Endothelial cell of umbilical vein (primary cell): ENCODE results near the gene SLC25A43. TPM values are rescaled to one million over a fixed set of nuclear protein-coding genes. Genes with fewer than 3 reads are reported as not detected.

Source experiments
- BruUV-seq: library from RNA; stranded (reverse); fragments of 400-500 nt; replicated peaks from 2 replicates; lab custom pipeline; 2021; lab: Mats Ljungman, UMichigan
- CTCF ChIA-PET: fragments of 300-600, 350-600 bp; sonication (Branson Sonifier 250); formaldehyde crosslinking; loops from one replicate; lab custom pipeline; 2021; ENCODE audit warnings: antibody characterized with exemption, inconsistent platforms; lab: Charles Lee
- POLR2A ChIA-PET: fragments of 300-600, 350-600 bp; sonication (Branson Sonifier 250); formaldehyde crosslinking; loops from one replicate; lab custom pipeline; 2021; ENCODE audit warnings: antibody characterized with exemption, inconsistent platforms; lab: Charles Lee
- DNase-seq: peaks from one replicate; pipeline ENCODE4 v3.0.0-alpha.2; 2011; ENCODE audit warnings: low read depth, low spot score
- FAIRE-seq: peaks from 2 replicates; lab custom pipeline; 2011; peaks lifted over from hg19 to GRCh38; lab: Jason Lieb, UNC
- H2AFZ ChIP-seq: 2 replicates; pipeline ENCODE4 v1.6.0; 2012; ENCODE audit warnings: low read depth, low read length, control low read depth, inconsistent platforms
- H3K27ac ChIP-seq: 2 replicates; pipeline ENCODE4 v1.5.1; 2011; ENCODE audit warnings: low read depth, mild to moderate bottlenecking, control low read depth, low read length, moderate library complexity; ENCODE audit not compliant: insufficient read depth
- H3K27me3 ChIP-seq, 2 experiments: 2 replicates each; pipeline versions ENCODE4 v1.6.0 to v1.6.1; 2011; ENCODE audit warnings: low read length in 2 of 2, mixed read lengths in 1 of 2; ENCODE audit not compliant: control insufficient read depth in 2 of 2, insufficient read depth in 2 of 2
- H3K36me3 ChIP-seq, 2 experiments: 2 replicates in 1 of 2; 3 replicates in 1 of 2; pipeline ENCODE4 v1.5.1; 2011; ENCODE audit warnings: low read length in 2 of 2, mild to moderate bottlenecking in 1 of 2, moderate library complexity in 1 of 2; ENCODE audit not compliant: control insufficient read depth in 2 of 2, insufficient read depth in 2 of 2; ENCODE audit errors: extremely low read depth in 1 of 2
- H3K4me1 ChIP-seq: 3 replicates; pipeline ENCODE4 v1.5.1; 2011; ENCODE audit warnings: mild to moderate bottlenecking, low read length; ENCODE audit not compliant: control insufficient read depth, insufficient read depth; ENCODE audit errors: extremely low read depth
- H3K4me2 ChIP-seq: 2 replicates; pipeline ENCODE4 v1.6.1; 2011; ENCODE audit warnings: low read length, control low read depth, mixed read lengths; ENCODE audit not compliant: insufficient read depth
- H3K4me3 ChIP-seq, 3 experiments: fragments of 200-600 bp in 1 of 3; sonication (generic), shearing (Covaris generic) in 1 of 3; replicated peaks in 1 of 3; 2 replicates each; pipeline ENCODE4 v1.5.1; 2011 to 2016; ENCODE audit warnings: control low read depth in 3 of 3, low read length in 3 of 3, mild to moderate bottlenecking in 2 of 3, inconsistent platforms in 1 of 3, low read depth in 1 of 3, moderate library complexity in 1 of 3; ENCODE audit not compliant: insufficient read depth in 1 of 3
- H3K79me2 ChIP-seq: 2 replicates; pipeline ENCODE4 v1.6.0; 2012; ENCODE audit warnings: low read length, inconsistent platforms; ENCODE audit not compliant: control insufficient read depth, insufficient read depth
- H3K9ac ChIP-seq: replicated peaks from 2 replicates; pipeline ENCODE3; 2011; ENCODE audit warnings: low read length, control low read depth; ENCODE audit not compliant: insufficient read depth; ENCODE audit errors: extremely low read depth
- H3K9me1 ChIP-seq: replicated peaks from 3 replicates; pipeline ENCODE4 v1.6.0; 2011; ENCODE audit warnings: mild to moderate bottlenecking, low read length; ENCODE audit not compliant: control insufficient read depth, insufficient read depth; ENCODE audit errors: extremely low read depth
- H3K9me3 ChIP-seq: replicated peaks from 2 replicates; pipeline ENCODE4 v1.5.1; 2012; ENCODE audit warnings: low read length, inconsistent platforms; ENCODE audit not compliant: control insufficient read depth, insufficient read depth
- H4K20me1 ChIP-seq: replicated peaks from 2 replicates; pipeline ENCODE3; 2011; ENCODE audit warnings: mild to moderate bottlenecking, low read length; ENCODE audit not compliant: control insufficient read depth, insufficient read depth; ENCODE audit errors: extremely low read depth
- EZH2 ChIP-seq: IDR thresholded peaks from 2 replicates; pipeline ENCODE4 v1.6.1; 2012; ENCODE audit warnings: borderline replicate concordance, low read depth, mild to moderate bottlenecking, moderate library complexity, low read length, inconsistent platforms; ENCODE audit not compliant: severe bottlenecking
- FOS ChIP-seq: IDR thresholded peaks from 2 replicates; pipeline ENCODE4 v1.6.1; 2011; ENCODE audit warnings: mild to moderate bottlenecking, low read length, moderate library complexity, borderline replicate concordance; ENCODE audit not compliant: insufficient read depth
- GATA2 ChIP-seq: IDR thresholded peaks from 2 replicates; pipeline ENCODE4 v1.7.0; 2011; ENCODE audit warnings: low read depth, mild to moderate bottlenecking, moderate library complexity, mixed read lengths, low read length; ENCODE audit not compliant: insufficient read length, insufficient read depth
- JUN ChIP-seq: IDR thresholded peaks from 2 replicates; pipeline ENCODE4 v1.6.1; 2011; ENCODE audit warnings: borderline replicate concordance, low read depth; ENCODE audit not compliant: insufficient read length, insufficient read depth
- POLR2A ChIP-seq: IDR thresholded peaks from 2 replicates; pipeline ENCODE4 v1.6.1; 2012; ENCODE audit warnings: low read depth, mild to moderate bottlenecking, control low read depth, low read length
- dilution Hi-C: fragments of 300-500 bp; cut with MboI; formaldehyde crosslinking; loops from one replicate; pipeline ENCODE4 v1.15.0; 2019; ENCODE audit warnings: low sequenced_read_pairs; ENCODE audit not compliant: extremely low pct_ligation_motif_present
- intact Hi-C: fragments of 100-400 bp; cut with micrococcal nuclease; formaldehyde crosslinking; loops from one replicate; pipeline ENCODE4 v1.10.0; 2022
- polyA plus RNA-seq, 4 experiments: library from polyadenylated mRNA; depleted of rRNA in 3 of 4; stranded (reverse) in 3 of 4; unstranded in 1 of 4; fragments of >200 nt; gene quantifications; 2 replicates each; pipeline versions ENCODE4 v1.2.1 to v1.2.3, GENCODE V29; 2011 to 2012; ENCODE audit warnings: missing spikeins in 1 of 4
- total RNA-seq: library from RNA; stranded (reverse); gene quantifications from 2 replicates; pipeline ENCODE4 v1.2.3, GENCODE V29; 2021
- TF ChIP-seq, protein P1 (sequence below), 2 donors: IDR thresholded peaks; 1 replicate in 1 of 2; 2 replicates in 1 of 2; pipeline ENCODE4 v1.5.1; 2011; ENCODE audit warnings: low read length in 2 of 2, mild to moderate bottlenecking in 2 of 2, moderate library complexity in 2 of 2, control low read depth in 1 of 2, inconsistent platforms in 1 of 2, low read depth in 1 of 2; ENCODE audit not compliant: insufficient read depth in 1 of 2; ENCODE audit errors: extremely low read depth in 1 of 2
- TF ChIP-seq, protein P2 (sequence below): IDR thresholded peaks from 2 replicates; pipeline ENCODE4 v1.6.1; 2011; ENCODE audit not compliant: insufficient read depth, insufficient read length

SLC25A43 gene
- total and polyA plus RNA-seq, 2 donors (not counting 3 experiments of a cell fraction or from before 2014, with no cell fraction given): 7.2 to 11.5 TPM

DNA sequence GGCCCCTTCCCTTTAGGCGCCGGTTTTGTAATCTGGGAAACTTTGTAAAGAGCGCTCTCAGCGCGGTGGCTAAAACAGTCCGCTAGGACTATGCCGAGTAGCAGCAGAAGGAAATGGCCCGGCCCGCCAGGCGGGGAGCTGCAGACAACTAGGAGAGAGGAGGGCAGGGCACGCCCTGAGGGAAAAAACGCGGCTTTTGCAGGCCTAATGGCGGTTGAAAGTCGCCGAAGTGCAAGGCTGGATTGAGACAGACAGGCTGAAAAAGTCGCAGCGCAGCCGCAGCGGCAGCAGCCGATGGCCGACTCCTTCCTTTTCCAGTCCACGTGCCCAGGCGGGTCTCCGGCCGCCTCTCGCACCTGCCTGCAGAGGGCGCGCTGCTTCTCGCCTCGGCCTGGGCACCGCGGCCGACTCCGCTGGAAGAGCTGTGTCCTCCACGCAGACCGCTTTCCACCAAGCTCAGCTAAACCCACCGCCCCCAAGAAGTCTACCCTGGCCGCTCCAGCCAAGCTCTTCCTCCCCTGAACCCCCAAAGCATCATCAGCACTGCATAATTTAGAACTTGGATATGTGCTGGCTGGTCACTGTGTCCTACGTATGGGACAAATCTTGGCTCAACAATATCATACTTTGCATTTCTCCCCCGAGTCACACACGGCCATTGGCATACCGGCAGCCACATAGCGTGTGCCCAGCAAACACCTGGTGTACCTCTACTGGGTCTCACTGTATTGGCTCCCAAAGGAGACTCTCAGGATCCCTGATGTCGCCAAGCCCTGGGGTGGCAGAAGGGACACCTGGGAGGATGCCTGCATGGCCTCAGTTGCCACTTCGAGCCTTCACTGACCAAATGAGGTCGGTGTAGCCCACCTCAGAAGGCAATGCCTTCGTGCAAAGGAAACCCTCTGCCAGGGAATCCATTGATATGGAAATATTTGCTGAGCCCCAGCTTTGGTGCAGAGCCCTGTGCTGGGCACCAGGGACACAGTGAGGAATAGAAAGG lies 83.6 kb downstream of the SLC25A43 start:
- DNase-seq: peak; percentile 52
- Histone ChIP-seq H3K4me3 (peak overlapping the region in 2 of 3 experiments; percentile 36 to 37), H3K9me3 (no peaks in the 10 kb centered on the region), H3K9ac (peak overlapping the region; percentile 43), H4K20me1 (no peaks in the 10 kb centered on the region), H3K4me2 (peak overlapping the region; percentile 52), H2AFZ (peak overlapping the region; percentile 89), H3K79me2 (no peaks in the 10 kb centered on the region), H3K4me1 (no peaks in the 10 kb centered on the region), H3K9me1 (no peaks in the 10 kb centered on the region), H3K27me3 (no peaks in the 10 kb centered on the region), H3K27ac (no peak overlapping the region), H3K36me3 (no peaks in the 10 kb centered on the region)
- TF ChIP-seq FOS: no peak
- TF ChIP-seq, protein P1, sequence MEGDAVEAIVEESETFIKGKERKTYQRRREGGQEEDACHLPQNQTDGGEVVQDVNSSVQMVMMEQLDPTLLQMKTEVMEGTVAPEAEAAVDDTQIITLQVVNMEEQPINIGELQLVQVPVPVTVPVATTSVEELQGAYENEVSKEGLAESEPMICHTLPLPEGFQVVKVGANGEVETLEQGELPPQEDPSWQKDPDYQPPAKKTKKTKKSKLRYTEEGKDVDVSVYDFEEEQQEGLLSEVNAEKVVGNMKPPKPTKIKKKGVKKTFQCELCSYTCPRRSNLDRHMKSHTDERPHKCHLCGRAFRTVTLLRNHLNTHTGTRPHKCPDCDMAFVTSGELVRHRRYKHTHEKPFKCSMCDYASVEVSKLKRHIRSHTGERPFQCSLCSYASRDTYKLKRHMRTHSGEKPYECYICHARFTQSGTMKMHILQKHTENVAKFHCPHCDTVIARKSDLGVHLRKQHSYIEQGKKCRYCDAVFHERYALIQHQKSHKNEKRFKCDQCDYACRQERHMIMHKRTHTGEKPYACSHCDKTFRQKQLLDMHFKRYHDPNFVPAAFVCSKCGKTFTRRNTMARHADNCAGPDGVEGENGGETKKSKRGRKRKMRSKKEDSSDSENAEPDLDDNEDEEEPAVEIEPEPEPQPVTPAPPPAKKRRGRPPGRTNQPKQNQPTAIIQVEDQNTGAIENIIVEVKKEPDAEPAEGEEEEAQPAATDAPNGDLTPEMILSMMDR (IDR thresholded peaks at IDR 0.05; ENCODE audit: extremely low read depth in 1 of 2, insufficient read depth in 1 of 2, low read depth in 1 of 2, low read length in 2 of 2): peak; percentile 74 to 83
- TF ChIP-seq, protein P2, sequence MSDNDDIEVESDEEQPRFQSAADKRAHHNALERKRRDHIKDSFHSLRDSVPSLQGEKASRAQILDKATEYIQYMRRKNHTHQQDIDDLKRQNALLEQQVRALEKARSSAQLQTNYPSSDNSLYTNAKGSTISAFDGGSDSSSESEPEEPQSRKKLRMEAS: peak; percentile 39
- no peak for TF ChIP-seq EZH2
- TF ChIP-seq GATA2: no peak
- no peak for TF ChIP-seq JUN
- no peak for TF ChIP-seq POLR2A
- no TSS peak for BruUV-seq
- intact Hi-C loops: loop anchor here (2.0 kb wide), 1 partner anchor 14 kb away; the partner anchor contains the start of gene SLC25A5
- ChIA-PET CTCF (interaction anchor here (0.6 to 12.6 kb wide), 19 partner anchors 8 to 309 kb away, joined by 3 to 217 read pairs (median 5); partner anchors contain the start of genes RPL39, SLC25A5 and SOWAHD), POLR2A (no interaction called here)
- dilution Hi-C loops: no loop called here
- peak; percentile 92 for FAIRE-seq
